ENCODE measurements around the gene LEMD2. TPM values are rescaled to one million over a fixed set of nuclear protein-coding genes. Genes with fewer than 3 reads are reported as not detected.

The LEMD2 gene
- total RNA-seq, 2 donors from 2014 or later, result 62.0 to 75.8 TPM

DNA sequence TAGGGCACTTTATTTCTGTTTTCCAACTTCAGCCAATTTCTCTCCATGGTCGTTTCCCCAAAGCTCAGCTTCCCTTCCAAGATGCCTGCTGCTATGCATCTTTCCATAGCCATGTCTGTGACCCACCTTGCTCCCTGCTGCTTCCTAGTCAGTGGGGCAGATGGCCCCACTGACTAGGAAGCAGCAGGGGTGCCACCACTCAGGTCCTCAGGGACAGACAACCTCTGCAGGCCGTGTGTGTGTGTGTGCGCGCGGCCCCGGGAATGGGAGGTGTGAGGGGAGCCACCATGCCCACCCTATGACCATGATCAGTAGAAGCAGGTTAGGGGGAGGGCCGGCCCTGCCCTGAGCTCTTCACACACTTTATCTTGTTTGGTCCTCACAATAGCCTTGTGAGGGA lies 39.5 kb downstream of the LEMD2 start:
- Mint-ChIP-seq H3K4me1 (peaks cover 42% of the 10 kb centered on the region), H3K27me3 (ENCODE audit: insufficient read depth) (peaks cover 8% of the 10 kb centered on the region), H3K27ac (no peak overlapping the region), H3K36me3 (ENCODE audit: low read depth) (no peaks in the 10 kb centered on the region), H3K4me3 (no peak overlapping the region), H3K9me3 (no peaks in the 10 kb centered on the region)
- Histone ChIP-seq H3K27me3 (ENCODE audit: control insufficient read depth, insufficient read depth, low read length, poor library complexity, severe bottlenecking) (no peaks in the 10 kb centered on the region), H3K4me1 (ENCODE audit: control insufficient read depth, insufficient read depth, low read length) (peaks cover 26% of the 10 kb centered on the region), H3K9me3 (ENCODE audit: control insufficient read depth, low read length) (no peaks in the 10 kb centered on the region), H3K36me3 (ENCODE audit: control insufficient read depth, insufficient read depth, low read length) (no peaks in the 10 kb centered on the region), H3K27ac (ENCODE audit: low read depth, low read length) (no peak overlapping the region), H3K4me3 (ENCODE audit: low read length) (no peak overlapping the region), H3K9ac (ENCODE audit: extremely low read depth, low read length, poor library complexity, severe bottlenecking) (no peak overlapping the region)
- TF ChIP-seq, protein P1, sequence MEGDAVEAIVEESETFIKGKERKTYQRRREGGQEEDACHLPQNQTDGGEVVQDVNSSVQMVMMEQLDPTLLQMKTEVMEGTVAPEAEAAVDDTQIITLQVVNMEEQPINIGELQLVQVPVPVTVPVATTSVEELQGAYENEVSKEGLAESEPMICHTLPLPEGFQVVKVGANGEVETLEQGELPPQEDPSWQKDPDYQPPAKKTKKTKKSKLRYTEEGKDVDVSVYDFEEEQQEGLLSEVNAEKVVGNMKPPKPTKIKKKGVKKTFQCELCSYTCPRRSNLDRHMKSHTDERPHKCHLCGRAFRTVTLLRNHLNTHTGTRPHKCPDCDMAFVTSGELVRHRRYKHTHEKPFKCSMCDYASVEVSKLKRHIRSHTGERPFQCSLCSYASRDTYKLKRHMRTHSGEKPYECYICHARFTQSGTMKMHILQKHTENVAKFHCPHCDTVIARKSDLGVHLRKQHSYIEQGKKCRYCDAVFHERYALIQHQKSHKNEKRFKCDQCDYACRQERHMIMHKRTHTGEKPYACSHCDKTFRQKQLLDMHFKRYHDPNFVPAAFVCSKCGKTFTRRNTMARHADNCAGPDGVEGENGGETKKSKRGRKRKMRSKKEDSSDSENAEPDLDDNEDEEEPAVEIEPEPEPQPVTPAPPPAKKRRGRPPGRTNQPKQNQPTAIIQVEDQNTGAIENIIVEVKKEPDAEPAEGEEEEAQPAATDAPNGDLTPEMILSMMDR (conservative IDR thresholded peaks at IDR 0.05), result no peak
- 70 to 81% methylated on average over 2 to 7 of the region's 7 CpGs for WGBS, 2 experiments (ENCODE audit: insufficient coverage in 1 of 2, insufficient read length in 1 of 2)
- DNase-seq, result no peak

DNA sequence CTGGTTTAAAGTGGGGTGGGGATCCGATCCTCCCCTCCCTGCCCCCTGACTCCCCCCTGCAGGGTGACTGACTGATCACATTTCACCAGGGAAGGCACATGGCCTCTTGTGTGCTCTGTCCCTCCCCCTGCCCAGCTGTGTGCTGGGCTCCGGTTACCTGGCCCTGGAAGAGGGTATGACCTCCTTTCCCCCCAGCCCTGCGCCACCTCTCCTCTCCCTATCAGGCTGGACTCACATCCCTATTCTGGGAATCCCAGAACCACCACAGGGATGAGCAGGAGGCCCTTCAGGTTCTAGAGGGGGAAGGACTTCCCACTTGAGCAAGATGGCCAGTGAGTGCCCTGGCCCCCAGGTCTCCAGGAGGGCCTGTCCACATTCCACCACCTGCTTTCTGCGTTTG lies 40.1 kb downstream of the LEMD2 start:
- no peaks in the 10 kb centered on the region for H3K27me3 ChIP-seq (ENCODE audit: control insufficient read depth, insufficient read depth, low read length, poor library complexity, severe bottlenecking)

GRCh38 chr6:33747823-33748222 lies 41.1 kb downstream of the LEMD2 start:
- Mint-ChIP-seq H3K36me3 (ENCODE audit: low read depth) (no peaks in the 10 kb centered on the region), H3K9me3 (no peaks in the 10 kb centered on the region), H3K27ac (no peak overlapping the region), H3K4me1 (peaks cover 46% of the 10 kb centered on the region), H3K4me3 (no peak overlapping the region), H3K27me3 (ENCODE audit: insufficient read depth) (peaks cover 8% of the 10 kb centered on the region)
- Histone ChIP-seq H3K27ac (ENCODE audit: low read depth, low read length) (no peak overlapping the region), H3K27me3 (ENCODE audit: control insufficient read depth, insufficient read depth, low read length, poor library complexity, severe bottlenecking) (no peaks in the 10 kb centered on the region), H3K9ac (ENCODE audit: extremely low read depth, low read length, poor library complexity, severe bottlenecking) (no peak overlapping the region), H3K4me3 (ENCODE audit: low read length) (no peak overlapping the region), H3K36me3 (ENCODE audit: control insufficient read depth, insufficient read depth, low read length) (no peaks in the 10 kb centered on the region), H3K4me1 (ENCODE audit: control insufficient read depth, insufficient read depth, low read length) (peaks cover 26% of the 10 kb centered on the region), H3K9me3 (ENCODE audit: control insufficient read depth, low read length) (no peaks in the 10 kb centered on the region)
- WGBS, 2 experiments (ENCODE audit: insufficient coverage in 1 of 2, insufficient read length in 1 of 2), result 83 to 94% methylated on average over 2 to 5 of the region's 5 CpGs
- TF ChIP-seq, protein P1 (conservative IDR thresholded peaks at IDR 0.05), result no peak
- no peak for DNase-seq

More for the DNA sequence above, 40.1 kb downstream of the LEMD2 start:
- no peak for DNase-seq
- no peak overlapping the region for H3K9ac ChIP-seq (ENCODE audit: extremely low read depth, low read length, poor library complexity, severe bottlenecking)
- H3K4me1 Mint-ChIP-seq, result peaks cover 46% of the 10 kb centered on the region
- WGBS, 2 experiments (ENCODE audit: insufficient coverage in 1 of 2, insufficient read length in 1 of 2), result 60 to 89% methylated on average over 1 to 4 of the region's 4 CpGs
- TF ChIP-seq, protein P1 (conservative IDR thresholded peaks at IDR 0.05), result no peak
- no peaks in the 10 kb centered on the region for H3K9me3 Mint-ChIP-seq
- no peak overlapping the region for H3K27ac ChIP-seq (ENCODE audit: low read depth, low read length)
- peaks cover 26% of the 10 kb centered on the region for H3K4me1 ChIP-seq (ENCODE audit: control insufficient read depth, insufficient read depth, low read length)
- H3K36me3 ChIP-seq (ENCODE audit: control insufficient read depth, insufficient read depth, low read length), result no peaks in the 10 kb centered on the region
- no peak overlapping the region for H3K4me3 Mint-ChIP-seq
- H3K4me3 ChIP-seq (ENCODE audit: low read length), result no peak overlapping the region
- H3K27me3 Mint-ChIP-seq (ENCODE audit: insufficient read depth), result peaks cover 8% of the 10 kb centered on the region
- no peak overlapping the region for H3K27ac Mint-ChIP-seq
- no peaks in the 10 kb centered on the region for H3K36me3 Mint-ChIP-seq (ENCODE audit: low read depth)
- H3K9me3 ChIP-seq (ENCODE audit: control insufficient read depth, low read length), result no peaks in the 10 kb centered on the region
